Breast epithelium (tissue), 3 donors: ENCODE data around the gene GSK3A.

ENCODE experiments used
- POLR2A ChIP-seq: fragments of 450-650 bp; IDR thresholded peaks from one replicate; pipeline ENCODE4 v1.6.1; 2016; ENCODE audit warnings: antibody characterized with exemption, mild to moderate bottlenecking, moderate library complexity
- TF ChIP-seq, protein P1 (sequence below), 3 donors: fragments of 450-650 bp; IDR thresholded peaks; one replicate each; pipeline ENCODE4 v1.5.1; 2016 to 2017; ENCODE audit warnings: antibody characterized with exemption in 3 of 3, mild to moderate bottlenecking in 3 of 3, moderate library complexity in 3 of 3

DNA sequence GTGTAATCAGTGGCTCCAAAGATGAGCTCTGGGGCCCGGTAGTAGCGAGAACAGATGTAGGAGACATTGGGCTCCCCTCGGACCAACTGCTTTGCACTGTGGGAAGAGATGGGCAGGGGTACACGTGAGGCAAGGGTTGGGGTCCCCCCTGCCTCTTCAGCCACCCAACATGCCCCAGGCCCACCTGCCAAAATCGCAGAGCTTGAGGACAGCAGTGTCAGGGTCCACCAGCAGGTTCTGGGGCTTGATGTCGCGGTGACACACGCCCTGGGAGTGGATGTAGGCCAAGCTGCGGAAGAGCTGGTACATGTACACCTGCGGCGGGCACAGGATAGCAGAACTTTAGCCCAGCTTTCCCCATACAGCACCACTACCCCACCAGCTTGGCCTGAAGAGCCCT lies 8.0 kb downstream of the GSK3A start:
- TF ChIP-seq, protein P1, sequence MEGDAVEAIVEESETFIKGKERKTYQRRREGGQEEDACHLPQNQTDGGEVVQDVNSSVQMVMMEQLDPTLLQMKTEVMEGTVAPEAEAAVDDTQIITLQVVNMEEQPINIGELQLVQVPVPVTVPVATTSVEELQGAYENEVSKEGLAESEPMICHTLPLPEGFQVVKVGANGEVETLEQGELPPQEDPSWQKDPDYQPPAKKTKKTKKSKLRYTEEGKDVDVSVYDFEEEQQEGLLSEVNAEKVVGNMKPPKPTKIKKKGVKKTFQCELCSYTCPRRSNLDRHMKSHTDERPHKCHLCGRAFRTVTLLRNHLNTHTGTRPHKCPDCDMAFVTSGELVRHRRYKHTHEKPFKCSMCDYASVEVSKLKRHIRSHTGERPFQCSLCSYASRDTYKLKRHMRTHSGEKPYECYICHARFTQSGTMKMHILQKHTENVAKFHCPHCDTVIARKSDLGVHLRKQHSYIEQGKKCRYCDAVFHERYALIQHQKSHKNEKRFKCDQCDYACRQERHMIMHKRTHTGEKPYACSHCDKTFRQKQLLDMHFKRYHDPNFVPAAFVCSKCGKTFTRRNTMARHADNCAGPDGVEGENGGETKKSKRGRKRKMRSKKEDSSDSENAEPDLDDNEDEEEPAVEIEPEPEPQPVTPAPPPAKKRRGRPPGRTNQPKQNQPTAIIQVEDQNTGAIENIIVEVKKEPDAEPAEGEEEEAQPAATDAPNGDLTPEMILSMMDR (IDR thresholded peaks at IDR 0.05), result no peak
- no peak for TF ChIP-seq POLR2A
